HG03342 (cell line): Measurements from ENCODE around the gene TXNDC5.
"Not testable (repeated sequence)": the region's sequence is repeated elsewhere in the genome, so short reads cannot be mapped to it uniquely, and the experiment has no call there.

Experiments used
- ATAC-seq: cut with Tn5 transposase; IDR thresholded peaks from one replicate; pipeline ENCODE4 v1.9.1; 2021; ENCODE audit warnings: mild to moderate bottlenecking, moderate library complexity; ENCODE audit not compliant: unreplicated experiment

TXNDC5 gene

DNA sequence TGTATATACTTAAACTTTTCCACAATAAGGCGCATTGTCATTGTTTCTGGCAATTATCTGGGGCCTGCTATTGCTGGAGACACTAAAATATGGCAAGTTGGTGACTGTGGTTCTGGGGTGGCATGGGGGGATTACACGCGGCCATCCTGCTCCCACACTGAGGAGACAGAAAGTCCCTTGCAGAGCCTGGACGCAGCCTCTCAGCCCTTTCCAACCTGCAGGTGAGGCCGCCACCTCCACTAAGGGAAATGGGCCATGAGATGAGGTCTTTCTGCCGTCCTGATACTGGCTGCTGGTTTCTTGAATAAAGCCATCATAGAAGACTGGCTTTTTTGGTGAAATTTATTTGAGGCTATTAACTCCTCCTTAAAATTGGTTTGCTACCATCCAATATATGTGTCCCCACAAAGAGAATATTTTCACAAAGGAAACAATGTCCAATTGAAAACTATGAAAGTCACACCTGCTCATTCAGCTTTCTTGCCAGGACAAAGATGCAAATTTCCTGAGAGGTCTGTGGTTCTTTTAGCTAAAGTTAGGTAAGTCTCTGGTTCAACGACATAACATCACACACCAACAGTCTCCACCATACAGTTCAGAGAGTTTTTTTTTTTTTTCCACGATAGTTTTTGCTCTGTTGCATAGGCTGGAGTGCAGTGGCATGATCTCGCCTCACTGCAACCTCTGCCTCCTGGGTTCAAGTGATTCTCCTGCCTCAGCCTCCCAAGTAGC, 13.0 kb downstream of the TXNDC5 start:
- peak; percentile 42 for ATAC-seq

DNA sequence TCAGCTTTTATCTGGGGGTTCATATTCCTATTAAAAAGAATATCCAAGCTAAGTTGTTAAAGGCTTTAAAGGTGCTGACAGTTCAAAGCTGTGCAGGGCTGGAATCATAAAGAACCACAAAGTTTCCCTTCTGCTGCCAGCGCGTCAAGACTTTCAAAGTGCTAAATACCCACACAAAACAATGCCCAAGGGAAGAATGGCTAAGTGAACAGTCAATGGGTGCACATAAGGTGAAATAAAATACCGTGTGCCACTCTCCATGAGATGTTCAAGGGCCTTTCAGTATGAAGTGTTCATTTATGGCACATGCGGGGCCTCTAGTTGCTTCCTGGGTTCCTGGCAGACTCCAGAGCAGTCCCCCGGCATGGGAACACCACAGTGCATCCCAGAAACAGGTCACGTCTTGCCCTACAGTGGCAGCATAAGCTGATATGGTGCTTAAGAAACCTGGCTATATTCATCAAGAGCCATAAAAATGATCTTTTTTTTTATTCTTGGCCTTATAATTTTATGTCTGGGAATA, 14.1 kb downstream of the TXNDC5 start:
- ATAC-seq: no peak

GRCh38 chr6:7895125-7895423, 15.5 kb downstream of the TXNDC5 start:
- no peak for ATAC-seq

DNA sequence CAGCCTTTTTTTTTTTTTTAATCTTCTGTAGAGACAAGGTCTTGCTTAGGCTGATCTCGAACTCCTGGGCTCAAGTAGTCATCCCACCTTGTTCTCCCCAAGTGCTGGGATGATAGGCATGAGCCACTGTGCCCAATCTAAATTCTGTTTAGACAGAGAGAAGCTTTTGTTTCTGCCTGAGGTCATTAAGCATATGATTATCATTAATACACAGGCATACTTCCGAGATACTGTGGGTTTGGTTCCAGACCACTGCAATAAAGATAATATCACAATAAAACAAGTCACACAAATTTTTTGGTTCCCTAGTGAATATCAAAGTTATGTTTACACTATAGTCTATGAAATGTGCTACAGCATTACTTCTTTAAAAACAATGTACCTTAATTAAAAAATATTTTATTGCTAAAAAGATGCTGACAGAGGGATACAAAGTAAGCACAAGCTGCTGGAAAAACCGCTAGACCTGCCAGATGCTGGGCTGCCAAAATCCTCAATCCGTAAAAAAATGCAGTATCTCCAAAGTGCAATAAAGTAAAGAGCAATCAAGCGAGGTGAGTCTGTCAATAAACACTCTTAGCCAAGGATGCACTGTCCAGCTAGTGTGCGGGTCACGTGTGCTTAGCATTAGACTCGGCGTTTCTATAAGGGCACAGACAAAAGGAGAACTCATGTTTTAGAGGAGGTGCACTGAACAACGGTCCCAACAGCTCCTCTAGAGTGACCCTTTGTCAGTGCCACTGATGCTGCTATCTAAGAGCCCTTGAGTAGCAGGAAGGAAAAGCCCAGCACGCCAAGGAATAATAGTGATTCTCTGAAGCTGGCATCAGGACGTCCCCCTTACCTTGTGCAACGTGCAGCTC, 16.1 kb downstream of the TXNDC5 start:
- ATAC-seq: no peak

DNA sequence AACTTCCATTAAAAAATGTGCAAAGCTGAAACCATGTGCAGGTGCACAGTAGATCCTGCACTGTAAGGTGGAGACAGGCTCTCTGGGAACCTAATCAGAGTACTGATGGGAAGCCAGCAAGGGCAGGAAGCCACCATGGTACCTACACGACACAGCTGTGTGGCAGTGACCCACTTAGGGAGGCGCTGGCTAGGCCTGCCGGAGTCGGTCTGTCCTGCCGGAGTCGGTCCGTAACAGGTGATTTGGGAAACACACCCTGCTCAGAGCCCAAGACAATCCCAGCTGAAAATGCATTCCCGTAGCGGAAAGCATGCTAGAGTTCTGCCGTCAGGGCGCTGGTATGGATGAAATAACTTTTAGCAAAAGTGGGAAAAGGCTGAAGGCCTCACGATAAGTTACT, 17.2 kb downstream of the TXNDC5 start:
- no peak for ATAC-seq

- ATAC-seq: not testable (repeated sequence)
Observed at GRCh38 chr6:7892367-7892766, 18.2 kb downstream of the TXNDC5 start.

GRCh38 chr6:7891078-7891872, 19.3 kb downstream of the TXNDC5 start:
- ATAC-seq: no peak

GRCh38 chr6:7888587-7889357, 21.8 kb downstream of the TXNDC5 start:
- ATAC-seq: no peak

GRCh38 chr6:7887278-7887991, 23.2 kb downstream of the TXNDC5 start:
- no peak for ATAC-seq

- ATAC-seq: no peak
Observed at GRCh38 chr6:7886132-7886531, 24.5 kb downstream of the TXNDC5 start.

DNA sequence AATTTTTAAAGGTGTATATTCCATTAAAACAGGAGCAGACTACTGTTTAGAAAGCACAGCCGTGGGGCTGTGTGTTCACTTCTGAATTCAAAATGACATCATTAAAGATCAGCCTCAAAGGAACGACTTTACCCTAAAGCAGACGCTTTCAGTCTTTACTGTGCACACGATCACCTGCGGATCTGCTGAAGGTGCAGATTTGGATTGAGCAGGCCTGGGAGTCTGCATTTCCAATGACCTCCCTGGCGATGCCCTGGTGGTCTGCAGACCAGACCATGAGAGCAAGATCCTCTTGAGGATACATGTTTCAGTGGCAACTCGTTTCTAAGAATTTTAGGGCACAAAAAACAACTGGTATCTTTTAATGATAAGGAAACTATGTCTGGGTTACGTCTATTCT, 27.2 kb downstream of the TXNDC5 start:
- no peak for ATAC-seq

- ATAC-seq: no peak
Observed at GRCh38 chr6:7882505-7883257, 27.9 kb downstream of the TXNDC5 start.

GRCh38 chr6:7881765-7882500, 28.7 kb downstream of the TXNDC5 start:
- ATAC-seq: no peak

DNA sequence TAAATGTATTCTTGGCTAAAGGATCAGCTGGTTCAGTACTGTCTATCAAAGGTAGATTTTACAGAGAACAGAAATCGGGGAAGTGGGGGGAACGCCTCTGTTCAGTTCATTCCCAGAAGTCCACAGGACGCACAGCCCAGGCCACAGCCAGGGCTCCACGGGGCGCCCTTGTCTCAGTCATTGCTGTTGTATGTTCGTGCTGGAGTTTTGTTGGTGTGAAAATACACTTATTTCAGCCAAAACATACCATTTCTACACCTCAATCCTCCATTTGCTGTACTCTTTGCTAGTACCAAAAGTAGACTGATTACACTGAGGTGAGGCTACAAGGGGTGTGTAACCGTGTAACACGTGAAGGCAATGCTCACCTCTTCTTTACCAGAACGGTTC, 29.9 kb downstream of the TXNDC5 start:
- ATAC-seq: no peak

DNA sequence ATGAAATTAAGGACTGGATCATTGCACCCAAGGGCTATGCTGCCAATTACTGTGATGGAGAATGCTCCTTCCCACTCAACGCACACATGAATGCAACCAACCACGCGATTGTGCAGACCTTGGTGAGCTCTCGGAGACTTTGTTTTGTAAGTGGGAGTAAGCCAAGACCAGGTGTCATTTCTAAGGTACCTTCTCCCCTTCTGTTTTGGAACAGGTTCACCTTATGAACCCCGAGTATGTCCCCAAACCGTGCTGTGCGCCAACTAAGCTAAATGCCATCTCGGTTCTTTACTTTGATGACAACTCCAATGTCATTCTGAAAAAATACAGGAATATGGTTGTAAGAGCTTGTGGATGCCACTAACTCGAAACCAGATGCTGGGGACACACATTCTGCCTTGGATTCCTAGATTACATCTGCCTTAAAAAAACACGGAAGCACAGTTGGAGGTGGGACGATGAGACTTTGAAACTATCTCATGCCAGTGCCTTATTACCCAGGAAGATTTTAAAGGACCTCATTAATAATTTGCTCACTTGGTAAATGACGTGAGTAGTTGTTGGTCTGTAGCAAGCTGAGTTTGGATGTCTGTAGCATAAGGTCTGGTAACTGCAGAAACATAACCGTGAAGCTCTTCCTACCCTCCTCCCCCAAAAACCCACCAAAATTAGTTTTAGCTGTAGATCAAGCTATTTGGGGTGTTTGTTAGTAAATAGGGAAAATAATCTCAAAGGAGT, 30.4 kb downstream of the TXNDC5 start:
- ATAC-seq: no peak

GRCh38 chr6:7879579-7879978, 31.0 kb downstream of the TXNDC5 start:
- no peak for ATAC-seq

DNA sequence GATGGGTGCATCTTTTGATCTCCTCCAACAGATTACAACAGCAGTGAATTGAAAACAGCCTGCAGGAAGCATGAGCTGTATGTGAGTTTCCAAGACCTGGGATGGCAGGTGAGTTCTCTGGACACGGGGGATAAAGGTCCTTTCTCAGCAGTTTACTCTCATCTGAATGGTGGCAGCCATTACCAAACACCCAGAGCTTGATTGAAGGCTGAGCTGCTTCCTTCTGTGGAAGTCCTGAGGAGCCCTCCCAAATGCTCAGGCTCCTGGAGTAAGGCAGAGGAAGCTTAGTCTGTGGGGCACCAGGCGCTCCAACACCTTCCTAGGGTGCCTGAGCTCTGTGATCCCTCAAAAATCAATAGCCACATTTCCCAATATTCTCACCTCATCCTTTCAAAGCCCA, 31.5 kb downstream of the TXNDC5 start:
- no peak for ATAC-seq

- no peak for ATAC-seq
Observed at GRCh38 chr6:7878401-7878964, 32.1 kb downstream of the TXNDC5 start.
